Measurements from ENCODE around the gene KLB.
A peak's percentile ranks its signal among the peaks of the same experiment; 100 is the strongest.
"Not testable (repeated sequence)": the region's sequence is repeated elsewhere in the genome, so short reads cannot be mapped to it uniquely, and the experiment has no call there.

The KLB gene

DNA sequence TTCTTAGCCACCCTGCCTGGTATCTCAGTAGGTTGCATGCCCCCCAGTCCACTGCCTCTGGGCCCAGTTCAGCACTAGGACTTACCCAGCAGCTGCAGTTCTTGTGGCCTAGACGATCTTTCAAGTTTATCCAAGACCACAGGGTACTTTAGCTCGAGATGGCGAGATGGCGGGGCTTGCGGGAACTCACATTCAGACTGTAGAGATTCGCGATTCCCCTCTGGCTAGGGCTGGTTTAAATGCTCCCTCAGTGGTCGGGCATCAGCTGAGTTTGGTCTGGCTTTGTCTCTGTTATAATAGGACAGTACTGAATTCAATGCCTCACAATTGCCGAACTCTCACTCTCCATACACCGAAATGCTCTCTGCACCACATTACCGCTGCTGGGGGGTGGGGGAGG, 22.2 kb upstream of the KLB start:
- Histone ChIP-seq H2BK12ac (ENCODE audit: low read length) (no peak overlapping the region), H3K79me1 (ENCODE audit: low read length) (no peaks in the 10 kb centered on the region), H4K91ac (ENCODE audit: low read depth, low read length) (no peak overlapping the region), H2AK5ac (ENCODE audit: low read length) (no peak overlapping the region), H2BK5ac (ENCODE audit: low read depth, low read length, poor library complexity) (no peak overlapping the region), H3K9ac (ENCODE audit: low read length) (no peak overlapping the region), H3K9me3 (ENCODE audit: insufficient read depth, low read depth, low read length) (no peaks in the 10 kb centered on the region), H3K4me3 (ENCODE audit: low read depth, low read length) (no peak overlapping the region), H3K27ac (ENCODE audit: low read depth, low read length) (no peak overlapping the region), H4K12ac (ENCODE audit: low read depth, low read length) (no peak overlapping the region), H4K8ac (ENCODE audit: low read depth, low read length) (no peak overlapping the region), H2AFZ (ENCODE audit: insufficient read depth, low read length, poor library complexity) (no peak overlapping the region), H3K36me3 (ENCODE audit: control insufficient read depth in 1 of 2, insufficient read depth in 2 of 2, low read length in 2 of 2) (no peaks in the 10 kb centered on the region), H3K23ac (ENCODE audit: low read length) (no peak overlapping the region), H3K79me2 (ENCODE audit: control insufficient read depth, insufficient read depth, low read length, poor library complexity) (no peaks in the 10 kb centered on the region), H3K4me1 (ENCODE audit: control insufficient read depth in 1 of 2, insufficient read depth in 2 of 2, low read length in 2 of 2) (no peaks in the 10 kb centered on the region), H3K27me3 (ENCODE audit: insufficient read depth, low read length) (no peaks in the 10 kb centered on the region), H3K4ac (ENCODE audit: low read depth, low read length) (no peak overlapping the region), H3K18ac (ENCODE audit: low read length) (no peak overlapping the region), H2BK120ac (ENCODE audit: insufficient read depth, low read length, poor library complexity) (no peak overlapping the region), H3K14ac (ENCODE audit: low read length) (no peak overlapping the region), H3K4me2 (ENCODE audit: low read length) (no peak overlapping the region)
- WGBS (ENCODE audit: extremely low coverage, insufficient coverage, insufficient read length) = no CpG with 5 or more reads among the region's 11 CpGs
- no peak for DNase-seq

DNA sequence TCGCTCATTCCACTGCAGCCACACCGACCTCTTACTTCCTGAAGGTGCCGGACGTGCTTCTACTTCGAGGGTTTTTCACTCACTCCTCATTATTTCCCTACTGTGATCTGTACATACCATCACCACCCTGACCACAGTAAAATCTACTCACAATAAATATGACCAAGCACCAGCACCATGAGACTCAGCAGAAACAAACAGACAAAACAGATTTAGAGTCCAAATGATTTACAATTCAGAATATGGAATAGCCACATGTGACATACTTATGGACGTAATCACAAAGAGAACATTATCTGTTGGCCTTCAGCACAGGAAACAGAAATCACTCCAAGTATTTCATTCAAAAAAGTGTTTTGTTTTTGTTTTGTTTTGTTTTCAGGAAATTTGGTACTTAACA, 16.1 kb upstream of the KLB start:
- peak in 1 of 2 donors; percentile 31 for DNase-seq
- Histone ChIP-seq H4K91ac (ENCODE audit: low read depth, low read length) (no peak overlapping the region), H2BK120ac (ENCODE audit: insufficient read depth, low read length, poor library complexity) (no peak overlapping the region), H4K12ac (ENCODE audit: low read depth, low read length) (no peak overlapping the region), H3K4me3 (ENCODE audit: low read depth, low read length) (no peak overlapping the region), H3K9ac (ENCODE audit: low read length) (no peak overlapping the region), H3K4me2 (ENCODE audit: low read length) (no peak overlapping the region), H3K79me2 (ENCODE audit: control insufficient read depth, insufficient read depth, low read length, poor library complexity) (no peaks in the 10 kb centered on the region), H3K27me3 (ENCODE audit: insufficient read depth, low read length) (no peaks in the 10 kb centered on the region), H4K8ac (ENCODE audit: low read depth, low read length) (no peak overlapping the region), H3K27ac (ENCODE audit: low read depth, low read length) (no peak overlapping the region), H2BK12ac (ENCODE audit: low read length) (no peak overlapping the region), H3K36me3 (ENCODE audit: control insufficient read depth in 1 of 2, insufficient read depth in 2 of 2, low read length in 2 of 2) (no peaks in the 10 kb centered on the region), H3K79me1 (ENCODE audit: low read length) (no peaks in the 10 kb centered on the region), H3K9me3 (ENCODE audit: insufficient read depth, low read depth, low read length) (no peaks in the 10 kb centered on the region), H3K23ac (ENCODE audit: low read length) (no peak overlapping the region), H3K14ac (ENCODE audit: low read length) (no peak overlapping the region), H3K4ac (ENCODE audit: low read depth, low read length) (no peak overlapping the region), H2AFZ (ENCODE audit: insufficient read depth, low read length, poor library complexity) (no peak overlapping the region), H2AK5ac (ENCODE audit: low read length) (no peak overlapping the region), H3K4me1 (ENCODE audit: control insufficient read depth in 1 of 2, insufficient read depth in 2 of 2, low read length in 2 of 2) (no peaks in the 10 kb centered on the region), H3K18ac (ENCODE audit: low read length) (no peak overlapping the region), H2BK5ac (ENCODE audit: low read depth, low read length, poor library complexity) (no peak overlapping the region)
- WGBS (ENCODE audit: extremely low coverage, insufficient coverage, insufficient read length) = no CpG with 5 or more reads among the region's 6 CpGs

DNA sequence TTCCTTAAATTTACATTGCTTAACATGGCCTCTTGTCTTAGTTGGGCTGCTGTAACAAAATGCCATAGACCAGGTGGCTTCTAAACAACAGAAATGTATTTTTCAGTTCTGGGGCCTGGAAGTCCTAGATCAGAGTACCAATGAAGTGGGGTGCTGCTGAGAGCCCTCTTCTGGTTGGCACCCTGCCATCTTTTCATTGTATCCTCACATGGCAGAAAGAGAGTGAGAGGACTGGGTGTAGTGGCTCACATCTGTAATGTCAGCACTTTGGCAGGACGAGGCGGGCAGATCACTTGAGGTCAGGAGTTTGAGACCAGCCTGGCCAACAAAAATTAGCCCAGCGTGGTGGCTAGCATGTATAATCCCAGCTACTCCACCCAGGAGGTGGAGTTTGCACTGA, 12.0 kb upstream of the KLB start:
- no peaks in the 10 kb centered on the region for H3K79me1 ChIP-seq (ENCODE audit: low read length)

DNA sequence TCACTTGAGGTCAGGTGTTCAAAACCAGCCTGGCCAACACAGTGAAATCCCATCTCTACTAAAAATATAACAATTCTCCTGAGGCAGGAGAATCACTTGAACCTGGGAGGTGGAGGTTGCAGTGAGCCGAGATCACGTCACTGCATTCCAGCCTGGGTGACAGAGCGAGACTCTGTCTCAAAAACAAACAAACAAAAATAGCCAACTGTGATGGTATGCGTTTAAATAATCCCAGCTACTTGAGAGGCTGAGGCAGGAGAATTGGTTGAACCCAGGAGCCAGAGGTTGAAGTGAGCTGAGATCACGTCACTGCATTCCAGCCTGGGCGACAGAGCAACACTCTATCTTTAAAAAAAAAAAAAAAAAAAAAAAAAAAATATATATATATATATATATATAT, 5.1 kb upstream of the KLB start:
- not testable (repeated sequence) for H2BK12ac ChIP-seq (ENCODE audit: low read length); H3K27me3 ChIP-seq (ENCODE audit: insufficient read depth, low read length); H4K12ac ChIP-seq (ENCODE audit: low read depth, low read length); H3K4ac ChIP-seq (ENCODE audit: low read depth, low read length); H3K18ac ChIP-seq (ENCODE audit: low read length); H3K23ac ChIP-seq (ENCODE audit: low read length); H3K4me3 ChIP-seq (ENCODE audit: low read depth, low read length); H2AFZ ChIP-seq (ENCODE audit: insufficient read depth, low read length, poor library complexity); H3K4me1 ChIP-seq (ENCODE audit: control insufficient read depth in 1 of 2, insufficient read depth in 2 of 2, low read length in 2 of 2); H3K14ac ChIP-seq (ENCODE audit: low read length); H3K9ac ChIP-seq (ENCODE audit: low read length); H3K9me3 ChIP-seq (ENCODE audit: insufficient read depth, low read depth, low read length); H3K79me1 ChIP-seq (ENCODE audit: low read length); H3K27ac ChIP-seq (ENCODE audit: low read depth, low read length); H4K8ac ChIP-seq (ENCODE audit: low read depth, low read length); H3K4me2 ChIP-seq (ENCODE audit: low read length); H3K79me2 ChIP-seq (ENCODE audit: control insufficient read depth, insufficient read depth, low read length, poor library complexity); H2BK5ac ChIP-seq (ENCODE audit: low read depth, low read length, poor library complexity); H4K91ac ChIP-seq (ENCODE audit: low read depth, low read length); H3K36me3 ChIP-seq (ENCODE audit: control insufficient read depth in 1 of 2, insufficient read depth in 2 of 2, low read length in 2 of 2); H2BK120ac ChIP-seq (ENCODE audit: insufficient read depth, low read length, poor library complexity); H2AK5ac ChIP-seq (ENCODE audit: low read length)
- peak; percentile 45 to 83 for DNase-seq
- no CpG with 5 or more reads among the region's 6 CpGs for WGBS (ENCODE audit: extremely low coverage, insufficient coverage, insufficient read length)

More for the DNA sequence above, 12.0 kb upstream of the KLB start:
- no peak overlapping the region for H4K8ac ChIP-seq (ENCODE audit: low read depth, low read length)
- H3K27ac ChIP-seq (ENCODE audit: low read depth, low read length) = no peak overlapping the region
- H3K14ac ChIP-seq (ENCODE audit: low read length) = no peak overlapping the region
- no peak overlapping the region for H3K18ac ChIP-seq (ENCODE audit: low read length)
- H3K27me3 ChIP-seq (ENCODE audit: insufficient read depth, low read length) = no peaks in the 10 kb centered on the region
- H3K9ac ChIP-seq (ENCODE audit: low read length) = no peak overlapping the region
- H3K4me3 ChIP-seq (ENCODE audit: low read depth, low read length) = no peak overlapping the region
- H2BK12ac ChIP-seq (ENCODE audit: low read length) = no peak overlapping the region
- no peaks in the 10 kb centered on the region for H3K4me1 ChIP-seq (ENCODE audit: control insufficient read depth in 1 of 2, insufficient read depth in 2 of 2, low read length in 2 of 2)
- H3K4me2 ChIP-seq (ENCODE audit: low read length) = no peak overlapping the region
- no peak overlapping the region for H3K23ac ChIP-seq (ENCODE audit: low read length)
- H3K9me3 ChIP-seq (ENCODE audit: insufficient read depth, low read depth, low read length) = no peaks in the 10 kb centered on the region
- no peak overlapping the region for H4K91ac ChIP-seq (ENCODE audit: low read depth, low read length)
- H2AFZ ChIP-seq (ENCODE audit: insufficient read depth, low read length, poor library complexity) = no peak overlapping the region
- H3K36me3 ChIP-seq (ENCODE audit: control insufficient read depth in 1 of 2, insufficient read depth in 2 of 2, low read length in 2 of 2) = no peaks in the 10 kb centered on the region
- no peak overlapping the region for H4K12ac ChIP-seq (ENCODE audit: low read depth, low read length)
- no peak overlapping the region for H2BK120ac ChIP-seq (ENCODE audit: insufficient read depth, low read length, poor library complexity)
- H3K4ac ChIP-seq (ENCODE audit: low read depth, low read length) = no peak overlapping the region
- H3K79me2 ChIP-seq (ENCODE audit: control insufficient read depth, insufficient read depth, low read length, poor library complexity) = no peaks in the 10 kb centered on the region
- no CpG with 5 or more reads among the region's 3 CpGs for WGBS (ENCODE audit: extremely low coverage, insufficient coverage, insufficient read length)
- no peak overlapping the region for H2BK5ac ChIP-seq (ENCODE audit: low read depth, low read length, poor library complexity)
- DNase-seq = no peak
- H2AK5ac ChIP-seq (ENCODE audit: low read length) = no peak overlapping the region

DNA sequence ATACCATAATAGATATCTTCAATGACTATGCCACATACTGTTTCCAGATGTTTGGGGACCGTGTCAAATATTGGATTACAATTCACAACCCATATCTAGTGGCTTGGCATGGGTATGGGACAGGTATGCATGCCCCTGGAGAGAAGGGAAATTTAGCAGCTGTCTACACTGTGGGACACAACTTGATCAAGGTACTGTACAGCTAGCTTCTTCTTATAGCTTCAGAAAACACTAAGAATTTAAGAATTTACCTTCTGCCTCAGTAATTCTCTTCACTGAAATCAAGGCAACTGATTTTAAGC, 805 bp downstream of the KLB start:
- no peak overlapping the region for H3K4me3 ChIP-seq (ENCODE audit: low read depth, low read length)
- no peak overlapping the region for H4K8ac ChIP-seq (ENCODE audit: low read depth, low read length)
- no peaks in the 10 kb centered on the region for H3K36me3 ChIP-seq (ENCODE audit: control insufficient read depth in 1 of 2, insufficient read depth in 2 of 2, low read length in 2 of 2)
- no peak overlapping the region for H2BK120ac ChIP-seq (ENCODE audit: insufficient read depth, low read length, poor library complexity)
- H3K18ac ChIP-seq (ENCODE audit: low read length) = no peak overlapping the region
- no peaks in the 10 kb centered on the region for H3K79me1 ChIP-seq (ENCODE audit: low read length)
- H3K79me2 ChIP-seq (ENCODE audit: control insufficient read depth, insufficient read depth, low read length, poor library complexity) = no peaks in the 10 kb centered on the region
- no peak overlapping the region for H2AFZ ChIP-seq (ENCODE audit: insufficient read depth, low read length, poor library complexity)
- no peak overlapping the region for H3K4ac ChIP-seq (ENCODE audit: low read depth, low read length)
- H4K91ac ChIP-seq (ENCODE audit: low read depth, low read length) = no peak overlapping the region
- H3K9me3 ChIP-seq (ENCODE audit: insufficient read depth, low read depth, low read length) = no peaks in the 10 kb centered on the region
- WGBS (ENCODE audit: extremely low coverage, insufficient coverage, insufficient read length) = no CpG with 5 or more reads among the region's 1 CpG
- no peak overlapping the region for H3K4me2 ChIP-seq (ENCODE audit: low read length)
- H3K9ac ChIP-seq (ENCODE audit: low read length) = no peak overlapping the region
- no peak overlapping the region for H3K23ac ChIP-seq (ENCODE audit: low read length)
- no peak overlapping the region for H4K12ac ChIP-seq (ENCODE audit: low read depth, low read length)
- no peak overlapping the region for H2BK12ac ChIP-seq (ENCODE audit: low read length)
- no peak overlapping the region for H3K27ac ChIP-seq (ENCODE audit: low read depth, low read length)
- no peak for DNase-seq
- H3K4me1 ChIP-seq (ENCODE audit: control insufficient read depth in 1 of 2, insufficient read depth in 2 of 2, low read length in 2 of 2) = no peaks in the 10 kb centered on the region
- H2BK5ac ChIP-seq (ENCODE audit: low read depth, low read length, poor library complexity) = no peak overlapping the region
- H2AK5ac ChIP-seq (ENCODE audit: low read length) = no peak overlapping the region
- no peak overlapping the region for H3K14ac ChIP-seq (ENCODE audit: low read length)
- H3K27me3 ChIP-seq (ENCODE audit: insufficient read depth, low read length) = no peaks in the 10 kb centered on the region
